ENCODE data around the gene PVALEF. TPM values are rescaled to one million over a fixed set of nuclear protein-coding genes. Genes with fewer than 3 reads are reported as not detected.

PVALEF gene

GRCh38 chr17:81231121-81231645, 65.9 kb downstream of the PVALEF start:
- peaks cover 3% of the 10 kb centered on the region for H3K36me3 ChIP-seq (ENCODE audit: control insufficient read depth, insufficient read depth, low read length)
- H2BK5ac ChIP-seq (ENCODE audit: low read length) = no peak overlapping the region
- H3K4ac ChIP-seq (ENCODE audit: low read depth, low read length) = no peak overlapping the region
- no peak overlapping the region for H3K4me2 ChIP-seq (ENCODE audit: low read length)
- no peaks in the 10 kb centered on the region for H3K79me1 ChIP-seq (ENCODE audit: low read length)
- H3K18ac ChIP-seq (ENCODE audit: low read length) = no peak overlapping the region
- H3K79me2 ChIP-seq (ENCODE audit: control insufficient read depth, insufficient read depth, low read length) = no peaks in the 10 kb centered on the region
- no peak overlapping the region for H3K56ac ChIP-seq (ENCODE audit: low read length)
- no peak overlapping the region for H2BK120ac ChIP-seq (ENCODE audit: low read depth, low read length)
- H3K23ac ChIP-seq (ENCODE audit: low read length) = no peak overlapping the region
- no peak overlapping the region for H2AK5ac ChIP-seq (ENCODE audit: low read length)
- WGBS (ENCODE audit: extremely low coverage, insufficient coverage, low lambda C conversion rate) = no CpG with 5 or more reads among the region's 31 CpGs
- no peak overlapping the region for H4K5ac ChIP-seq (ENCODE audit: low read length)
- H3K27ac ChIP-seq (ENCODE audit: low read depth, low read length) = no peak overlapping the region
- DNase-seq = no peak
- H3K4me3 ChIP-seq (ENCODE audit: low read length) = no peak overlapping the region
- H2BK15ac ChIP-seq (replicated peaks; ENCODE audit: low read depth) = no peak overlapping the region
- no peak overlapping the region for H3K9ac ChIP-seq (ENCODE audit: low read length)
- H4K8ac ChIP-seq (ENCODE audit: low read depth, low read length) = no peak overlapping the region
- H3K4me1 ChIP-seq (ENCODE audit: control insufficient read depth, low read depth, low read length) = no peaks in the 10 kb centered on the region
- no peaks in the 10 kb centered on the region for H3K27me3 ChIP-seq (ENCODE audit: insufficient read depth, low read length, poor library complexity)

DNA sequence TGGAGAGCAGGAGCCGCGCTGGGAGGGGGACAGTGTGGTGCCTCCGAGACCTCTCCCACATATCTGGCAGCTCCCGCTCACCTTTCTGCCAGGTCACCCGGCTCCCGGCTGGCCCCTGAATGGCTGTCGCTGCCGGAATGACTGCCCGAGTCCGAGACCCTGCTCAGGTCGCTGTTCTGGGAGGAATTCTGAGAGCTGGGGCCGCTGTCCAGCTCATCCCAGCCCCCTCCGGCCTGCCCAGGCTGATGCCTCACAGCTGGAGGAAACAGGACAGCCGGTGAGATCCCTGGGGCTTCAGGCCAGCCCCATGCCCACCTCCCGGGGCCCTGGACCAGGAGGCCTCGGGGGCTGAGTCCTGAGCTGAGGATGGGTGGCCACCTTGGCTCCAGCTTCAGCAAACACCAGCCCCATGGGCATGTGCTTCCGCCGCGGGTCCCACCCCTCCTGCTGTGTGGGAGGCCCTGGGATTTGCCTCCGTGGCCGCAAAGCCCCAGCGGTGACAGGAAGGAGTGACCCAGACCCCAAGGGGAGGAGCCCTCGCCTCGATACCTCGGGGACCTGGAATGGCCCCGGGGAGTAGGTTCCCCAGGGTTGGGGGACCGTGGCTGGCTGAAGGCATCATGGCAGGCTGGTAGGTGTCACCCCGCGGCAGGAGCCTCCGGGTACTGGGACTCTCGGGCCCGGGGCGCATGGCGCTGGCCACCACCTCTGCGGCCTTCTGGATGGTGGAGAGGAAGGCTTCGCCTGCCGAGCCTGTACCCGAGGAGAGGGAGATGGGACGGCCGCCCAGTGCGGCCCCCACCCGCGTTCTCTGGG, 66.7 kb downstream of the PVALEF start:
- H3K9ac ChIP-seq (ENCODE audit: low read length) = no peak overlapping the region
- H3K79me2 ChIP-seq (ENCODE audit: control insufficient read depth, insufficient read depth, low read length) = no peaks in the 10 kb centered on the region
- no peak overlapping the region for H2BK15ac ChIP-seq (replicated peaks; ENCODE audit: low read depth)
- H3K27ac ChIP-seq (ENCODE audit: low read depth, low read length) = no peak overlapping the region
- H3K4me3 ChIP-seq (ENCODE audit: low read length) = no peak overlapping the region
- H4K5ac ChIP-seq (ENCODE audit: low read length) = no peak overlapping the region
- no peak for DNase-seq
- no peaks in the 10 kb centered on the region for H3K27me3 ChIP-seq (ENCODE audit: insufficient read depth, low read length, poor library complexity)
- H3K56ac ChIP-seq (ENCODE audit: low read length) = no peak overlapping the region
- H3K36me3 ChIP-seq (ENCODE audit: control insufficient read depth, insufficient read depth, low read length) = peaks cover 3% of the 10 kb centered on the region
- no peak overlapping the region for H3K4me2 ChIP-seq (ENCODE audit: low read length)
- no peak overlapping the region for H2AK5ac ChIP-seq (ENCODE audit: low read length)
- H2BK120ac ChIP-seq (ENCODE audit: low read depth, low read length) = no peak overlapping the region
- H3K23ac ChIP-seq (ENCODE audit: low read length) = no peak overlapping the region
- no peaks in the 10 kb centered on the region for H3K4me1 ChIP-seq (ENCODE audit: control insufficient read depth, low read depth, low read length)
- no peaks in the 10 kb centered on the region for H3K79me1 ChIP-seq (ENCODE audit: low read length)
- no peak overlapping the region for H2BK5ac ChIP-seq (ENCODE audit: low read length)
- H3K4ac ChIP-seq (ENCODE audit: low read depth, low read length) = no peak overlapping the region
- no CpG with 5 or more reads among the region's 43 CpGs for WGBS (ENCODE audit: extremely low coverage, insufficient coverage, low lambda C conversion rate)
- no peak overlapping the region for H3K18ac ChIP-seq (ENCODE audit: low read length)
- H4K8ac ChIP-seq (ENCODE audit: low read depth, low read length) = no peak overlapping the region

Small RNAs within 50 kb of the gene (small RNA-seq; reads per million reads assigned to genes)
- not detected for gene MIR1250 (ENCODE audit: insufficient read depth)
- gene MIR3065 (ENCODE audit: insufficient read depth) = 82.6 reads per million, percentile 96 among the genes with 10 or more reads in this experiment
- not detected for gene MIR657 (ENCODE audit: insufficient read depth)
